Hepatocyte (in vitro differentiated cells): Measurements from ENCODE around the gene PCDHB11.
"Not testable (repeated sequence)": the region's sequence is repeated elsewhere in the genome, so short reads cannot be mapped to it uniquely, and the experiment has no call there.

ENCODE experiments used
- CTCF ChIP-seq: fragments of 200-600 bp; sonication (generic); IDR thresholded peaks from 2 replicates; pipeline ENCODE4 v1.5.1; 2016; ENCODE audit warnings: antibody characterized with exemption, mild to moderate bottlenecking; ENCODE audit not compliant: poor library complexity
- EZH2phosphoT487 ChIP-seq: fragments of 200-600 bp; sonication (generic); IDR thresholded peaks from one replicate; pipeline ENCODE4 v1.6.1; 2018; ENCODE audit warnings: antibody characterized with exemption, mild to moderate bottlenecking, low read depth, moderate library complexity; ENCODE audit not compliant: unreplicated experiment, severe bottlenecking

- TF ChIP-seq EZH2phosphoT487, CTCF: not testable (repeated sequence)
Observed at GRCh38 chr5:141177577-141178191, 21.7 kb upstream of the PCDHB11 start, which contains the start of gene PCDHB8.
